C4-2B (cell line): ENCODE data around the gene RBMS3.
A peak's percentile ranks its signal among the peaks of the same experiment; 100 is the strongest.

Experiments used
- ZFX ChIP-seq: fragments of 450-650 bp; IDR thresholded peaks from 2 replicates; pipeline ENCODE4 v1.6.1; 2017
- TF ChIP-seq, protein P1 (sequence below): fragments of 450-650 bp; conservative IDR thresholded peaks from 2 replicates; pipeline ENCODE4 v1.5.1; 2017; ENCODE audit warnings: mild to moderate bottlenecking

DNA sequence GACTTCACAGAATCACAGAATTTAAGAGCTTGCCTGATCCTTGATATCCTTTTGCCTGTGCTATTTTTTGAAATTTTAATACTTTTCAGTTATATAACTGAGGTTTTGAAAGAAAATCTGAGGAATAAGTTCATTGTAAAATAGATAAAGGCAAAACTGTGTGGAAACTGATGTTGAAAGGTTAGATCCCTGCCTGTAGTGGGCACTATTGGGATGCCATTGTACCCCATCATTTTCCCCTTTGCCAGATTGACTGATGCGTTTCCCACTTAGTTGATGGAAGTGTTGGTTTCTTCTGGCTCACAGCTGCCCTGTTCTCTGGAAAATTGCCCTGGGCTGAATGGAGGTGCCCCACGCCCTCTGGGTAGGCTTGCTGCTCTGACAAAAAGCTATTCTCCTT lies 387.9 kb downstream of the RBMS3 start:
- TF ChIP-seq, protein P1, sequence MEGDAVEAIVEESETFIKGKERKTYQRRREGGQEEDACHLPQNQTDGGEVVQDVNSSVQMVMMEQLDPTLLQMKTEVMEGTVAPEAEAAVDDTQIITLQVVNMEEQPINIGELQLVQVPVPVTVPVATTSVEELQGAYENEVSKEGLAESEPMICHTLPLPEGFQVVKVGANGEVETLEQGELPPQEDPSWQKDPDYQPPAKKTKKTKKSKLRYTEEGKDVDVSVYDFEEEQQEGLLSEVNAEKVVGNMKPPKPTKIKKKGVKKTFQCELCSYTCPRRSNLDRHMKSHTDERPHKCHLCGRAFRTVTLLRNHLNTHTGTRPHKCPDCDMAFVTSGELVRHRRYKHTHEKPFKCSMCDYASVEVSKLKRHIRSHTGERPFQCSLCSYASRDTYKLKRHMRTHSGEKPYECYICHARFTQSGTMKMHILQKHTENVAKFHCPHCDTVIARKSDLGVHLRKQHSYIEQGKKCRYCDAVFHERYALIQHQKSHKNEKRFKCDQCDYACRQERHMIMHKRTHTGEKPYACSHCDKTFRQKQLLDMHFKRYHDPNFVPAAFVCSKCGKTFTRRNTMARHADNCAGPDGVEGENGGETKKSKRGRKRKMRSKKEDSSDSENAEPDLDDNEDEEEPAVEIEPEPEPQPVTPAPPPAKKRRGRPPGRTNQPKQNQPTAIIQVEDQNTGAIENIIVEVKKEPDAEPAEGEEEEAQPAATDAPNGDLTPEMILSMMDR, result 0 out of 2 replicates have a peak, but pooled peaks have one; percentile 3
- no peak for TF ChIP-seq ZFX
